ENCODE measurements around the gene ADGRG1. TPM values are rescaled to one million over a fixed set of nuclear protein-coding genes. Genes with fewer than 3 reads are reported as not detected.

ADGRG1 gene
- total RNA-seq, 1 donor from 2014 or later, result 41.1 TPM

- no peaks in the 10 kb centered on the region for H3K36me3 Mint-ChIP-seq
- H3K27ac Mint-ChIP-seq, result no peak overlapping the region
- TF ChIP-seq CTCF (conservative IDR thresholded peaks at IDR 0.05), result no peak
- H3K27me3 Mint-ChIP-seq, result no peaks in the 10 kb centered on the region
- no peaks in the 10 kb centered on the region for H3K9me3 Mint-ChIP-seq
- no peaks in the 10 kb centered on the region for H3K4me1 Mint-ChIP-seq (ENCODE audit: unreplicated experiment)
- H3K4me3 Mint-ChIP-seq, result no peak overlapping the region
- no peak for DNase-seq (ENCODE audit: extremely low spot score, unreplicated experiment)
Measured at GRCh38 chr16:57611706-57612105, 16.7 kb upstream of the ADGRG1 start.

- H3K9me3 Mint-ChIP-seq, result no peaks in the 10 kb centered on the region
- no peak for DNase-seq (ENCODE audit: extremely low spot score, unreplicated experiment)
- no peaks in the 10 kb centered on the region for H3K4me1 Mint-ChIP-seq (ENCODE audit: unreplicated experiment)
- H3K36me3 Mint-ChIP-seq, result no peaks in the 10 kb centered on the region
- H3K4me3 Mint-ChIP-seq, result no peak overlapping the region
- no peak for TF ChIP-seq CTCF (conservative IDR thresholded peaks at IDR 0.05)
- no peaks in the 10 kb centered on the region for H3K27me3 Mint-ChIP-seq
- no peak overlapping the region for H3K27ac Mint-ChIP-seq
Measured at GRCh38 chr16:57612494-57612893, 15.9 kb upstream of the ADGRG1 start.

GRCh38 chr16:57613514-57613913, 14.9 kb upstream of the ADGRG1 start:
- H3K36me3 Mint-ChIP-seq, result no peaks in the 10 kb centered on the region
- DNase-seq (ENCODE audit: extremely low spot score, unreplicated experiment), result no peak

GRCh38 chr16:57614536-57614935, 13.9 kb upstream of the ADGRG1 start:
- no peak overlapping the region for H3K27ac Mint-ChIP-seq

More at GRCh38 chr16:57613514-57613913, 14.9 kb upstream of the ADGRG1 start:
- Mint-ChIP-seq H3K4me3 (no peak overlapping the region), H3K27ac (no peak overlapping the region), H3K4me1 (ENCODE audit: unreplicated experiment) (peaks cover 5% of the 10 kb centered on the region), H3K9me3 (no peaks in the 10 kb centered on the region), H3K27me3 (no peaks in the 10 kb centered on the region)
- TF ChIP-seq CTCF (conservative IDR thresholded peaks at IDR 0.05), result no peak

GRCh38 chr16:57614944-57615343, 13.5 kb upstream of the ADGRG1 start:
- Mint-ChIP-seq H3K36me3 (no peaks in the 10 kb centered on the region), H3K27ac (no peak overlapping the region), H3K4me1 (ENCODE audit: unreplicated experiment) (peaks cover 16% of the 10 kb centered on the region), H3K4me3 (no peak overlapping the region), H3K27me3 (no peaks in the 10 kb centered on the region), H3K9me3 (no peaks in the 10 kb centered on the region)
- DNase-seq (ENCODE audit: extremely low spot score, unreplicated experiment), result no peak
- no peak for TF ChIP-seq CTCF (conservative IDR thresholded peaks at IDR 0.05)

More at GRCh38 chr16:57614536-57614935, 13.9 kb upstream of the ADGRG1 start:
- Mint-ChIP-seq H3K4me1 (ENCODE audit: unreplicated experiment) (peaks cover 15% of the 10 kb centered on the region), H3K36me3 (no peaks in the 10 kb centered on the region), H3K27me3 (no peaks in the 10 kb centered on the region), H3K4me3 (no peak overlapping the region), H3K9me3 (no peaks in the 10 kb centered on the region)
- DNase-seq (ENCODE audit: extremely low spot score, unreplicated experiment), result no peak
- TF ChIP-seq CTCF (conservative IDR thresholded peaks at IDR 0.05), result no peak

- no peak overlapping the region for H3K27ac Mint-ChIP-seq
- no peak overlapping the region for H3K4me3 Mint-ChIP-seq
- H3K9me3 Mint-ChIP-seq, result no peaks in the 10 kb centered on the region
- DNase-seq (ENCODE audit: extremely low spot score, unreplicated experiment), result no peak
- H3K4me1 Mint-ChIP-seq (ENCODE audit: unreplicated experiment), result peaks cover 16% of the 10 kb centered on the region
- H3K36me3 Mint-ChIP-seq, result no peaks in the 10 kb centered on the region
- no peaks in the 10 kb centered on the region for H3K27me3 Mint-ChIP-seq
- TF ChIP-seq CTCF (conservative IDR thresholded peaks at IDR 0.05), result no peak
Measured at GRCh38 chr16:57615813-57616212, 12.6 kb upstream of the ADGRG1 start.
